HUES64 (cell line): ENCODE results near the gene DIAPH2.

Experiments
- H3K27ac ChIP-seq: 2 replicates; pipeline ENCODE4 v1.7.0; 2013; ENCODE audit warnings: low read depth, low read length, inconsistent platforms
- H3K27me3 ChIP-seq: 2 replicates; pipeline ENCODE4 v1.6.1; 2013; ENCODE audit warnings: mild to moderate bottlenecking, low read length; ENCODE audit not compliant: insufficient read depth
- H3K36me3 ChIP-seq: 2 replicates; pipeline ENCODE4 v1.6.1; 2013; ENCODE audit warnings: mild to moderate bottlenecking, low read length; ENCODE audit not compliant: insufficient read depth
- H3K4me1 ChIP-seq: 2 replicates; pipeline ENCODE4 v1.6.1; 2013; ENCODE audit warnings: mild to moderate bottlenecking, low read length, moderate library complexity; ENCODE audit not compliant: insufficient read depth
- H3K4me3 ChIP-seq: 2 replicates; pipeline ENCODE4 v1.5.1; 2013; ENCODE audit warnings: mild to moderate bottlenecking, low read length, moderate library complexity
- H3K9ac ChIP-seq: 2 replicates; pipeline ENCODE4 v1.6.1; 2013; ENCODE audit warnings: mild to moderate bottlenecking, low read depth, low read length
- H3K9me3 ChIP-seq: 2 replicates; pipeline ENCODE4 v1.6.1; 2013; ENCODE audit warnings: low read depth, low read length; ENCODE audit not compliant: insufficient read depth
- WGBS: fragments of 150-250, 120-280 bp; methylation state at CpG from one replicate; pipeline ENCODE4 v1.1.7; 2013; ENCODE audit warnings: missing lambda C conversion rate; 5-methylcytosine and 5-hydroxymethylcytosine counted together

DIAPH2 gene

GRCh38 chrX:96971812-96972211 lies 287.2 kb downstream of the DIAPH2 start:
- Histone ChIP-seq H3K36me3 (no peaks in the 10 kb centered on the region), H3K4me3 (no peak overlapping the region), H3K9me3 (no peaks in the 10 kb centered on the region), H3K9ac (no peak overlapping the region), H3K4me1 (peaks cover 4% of the 10 kb centered on the region; the same call in 1 of the 2 replicates), H3K27ac (no peak overlapping the region), H3K27me3 (no peaks in the 10 kb centered on the region)
- 23% methylated on average over 4 of the region's 4 CpGs for WGBS

GRCh38 chrX:96978906-96979305 lies 294.3 kb downstream of the DIAPH2 start:
- Histone ChIP-seq H3K36me3 (no peaks in the 10 kb centered on the region), H3K27ac (no peak overlapping the region), H3K4me3 (no peak overlapping the region), H3K9ac (no peak overlapping the region), H3K27me3 (no peaks in the 10 kb centered on the region), H3K9me3 (no peaks in the 10 kb centered on the region), H3K4me1 (no peaks in the 10 kb centered on the region)
- WGBS: 100% methylated on average over 1 of the region's 1 CpG

GRCh38 chrX:96979766-96980165 lies 295.1 kb downstream of the DIAPH2 start:
- Histone ChIP-seq H3K4me3 (no peak overlapping the region), H3K36me3 (no peaks in the 10 kb centered on the region), H3K9ac (no peak overlapping the region), H3K9me3 (no peaks in the 10 kb centered on the region), H3K27ac (no peak overlapping the region), H3K4me1 (no peaks in the 10 kb centered on the region), H3K27me3 (no peaks in the 10 kb centered on the region)
- 87% methylated on average over 5 of the region's 5 CpGs for WGBS

GRCh38 chrX:96982161-96982560 lies 297.5 kb downstream of the DIAPH2 start:
- WGBS: 60% methylated on average over 1 of the region's 1 CpG
- H3K4me1 ChIP-seq: no peaks in the 10 kb centered on the region
- H3K9me3 ChIP-seq: no peaks in the 10 kb centered on the region
- no peak overlapping the region for H3K9ac ChIP-seq
- no peaks in the 10 kb centered on the region for H3K36me3 ChIP-seq
- H3K27ac ChIP-seq: no peak overlapping the region
- H3K4me3 ChIP-seq: no peak overlapping the region
- H3K27me3 ChIP-seq: no peaks in the 10 kb centered on the region

GRCh38 chrX:96984538-96984937 lies 299.9 kb downstream of the DIAPH2 start:
- Histone ChIP-seq H3K27me3 (no peaks in the 10 kb centered on the region), H3K4me1 (no peaks in the 10 kb centered on the region), H3K4me3 (no peak overlapping the region), H3K9me3 (no peaks in the 10 kb centered on the region), H3K9ac (no peak overlapping the region), H3K27ac (no peak overlapping the region), H3K36me3 (no peaks in the 10 kb centered on the region)
- 83% methylated on average over 3 of the region's 3 CpGs for WGBS

GRCh38 chrX:96985046-96985445 lies 300.4 kb downstream of the DIAPH2 start:
- H3K9ac ChIP-seq: no peak overlapping the region
- H3K36me3 ChIP-seq: no peaks in the 10 kb centered on the region
- H3K9me3 ChIP-seq: no peaks in the 10 kb centered on the region
- no peak overlapping the region for H3K4me3 ChIP-seq
- no peak overlapping the region for H3K27ac ChIP-seq
- no peaks in the 10 kb centered on the region for H3K27me3 ChIP-seq
- no peaks in the 10 kb centered on the region for H3K4me1 ChIP-seq
- WGBS: 88% methylated on average over 1 of the region's 2 CpGs

- no peak overlapping the region for H3K4me3 ChIP-seq
- H3K27ac ChIP-seq: no peak overlapping the region
- no CpG with 5 or more reads among the region's 1 CpG for WGBS
- no peaks in the 10 kb centered on the region for H3K27me3 ChIP-seq
- H3K36me3 ChIP-seq: no peaks in the 10 kb centered on the region
- H3K9ac ChIP-seq: no peak overlapping the region
- no peaks in the 10 kb centered on the region for H3K4me1 ChIP-seq
- no peaks in the 10 kb centered on the region for H3K9me3 ChIP-seq
Observed at GRCh38 chrX:96987228-96987627, 302.6 kb downstream of the DIAPH2 start.

GRCh38 chrX:96989830-96990571 lies 305.4 kb downstream of the DIAPH2 start:
- no peak overlapping the region for H3K27ac ChIP-seq
- H3K9ac ChIP-seq: no peak overlapping the region
- H3K4me1 ChIP-seq: no peaks in the 10 kb centered on the region
- WGBS: 86% methylated on average over 3 of the region's 5 CpGs
- H3K9me3 ChIP-seq: no peaks in the 10 kb centered on the region
- H3K36me3 ChIP-seq: no peaks in the 10 kb centered on the region
- H3K4me3 ChIP-seq: no peak overlapping the region
- H3K27me3 ChIP-seq: no peaks in the 10 kb centered on the region

- Histone ChIP-seq H3K27ac (no peak overlapping the region), H3K36me3 (no peaks in the 10 kb centered on the region), H3K9ac (no peak overlapping the region), H3K27me3 (no peaks in the 10 kb centered on the region), H3K9me3 (no peaks in the 10 kb centered on the region), H3K4me3 (no peak overlapping the region), H3K4me1 (no peaks in the 10 kb centered on the region)
- WGBS: 95% methylated on average over 2 of the region's 2 CpGs
Observed at GRCh38 chrX:96994093-96994492, 309.5 kb downstream of the DIAPH2 start.

GRCh38 chrX:96997196-96997595 lies 312.6 kb downstream of the DIAPH2 start:
- Histone ChIP-seq H3K4me3 (no peak overlapping the region), H3K36me3 (no peaks in the 10 kb centered on the region), H3K4me1 (no peaks in the 10 kb centered on the region), H3K27ac (no peak overlapping the region), H3K9ac (no peak overlapping the region), H3K9me3 (no peaks in the 10 kb centered on the region), H3K27me3 (no peaks in the 10 kb centered on the region)
- 82% methylated on average over 4 of the region's 4 CpGs for WGBS

- Histone ChIP-seq H3K27me3 (no peaks in the 10 kb centered on the region), H3K9me3 (no peaks in the 10 kb centered on the region), H3K36me3 (no peaks in the 10 kb centered on the region), H3K4me3 (no peak overlapping the region), H3K4me1 (no peaks in the 10 kb centered on the region), H3K9ac (no peak overlapping the region), H3K27ac (no peak overlapping the region)
Observed at GRCh38 chrX:97000682-97001368, 316.2 kb downstream of the DIAPH2 start.
